Mesenchymal stem cell (in vitro differentiated cells and primary cell): ENCODE results near the gene SOWAHC.
A peak's percentile ranks its signal among the peaks of the same experiment; 100 is the strongest.

ENCODE experiments used
- DNase-seq: peaks from one replicate; pipeline ENCODE4 v3.0.0-alpha.2; 2013
- H2AFZ ChIP-seq: one replicate; pipeline ENCODE4 v1.6.1; 2013; ENCODE audit warnings: low read depth, mild to moderate bottlenecking, control low read depth, inconsistent platforms, low read length, moderate library complexity
- H2AK5ac ChIP-seq: 2 replicates; pipeline ENCODE4 v1.6.1; 2013; ENCODE audit warnings: low read length, moderate library complexity, mild to moderate bottlenecking, inconsistent platforms; ENCODE audit not compliant: severe bottlenecking
- H2BK120ac ChIP-seq: one replicate; pipeline ENCODE4 v1.6.1; 2013; ENCODE audit warnings: low read depth, mild to moderate bottlenecking, inconsistent platforms, low read length, moderate library complexity
- H2BK12ac ChIP-seq, 2 experiments: one replicate each; pipeline ENCODE4 v1.6.1; 2013; ENCODE audit warnings: inconsistent platforms in 2 of 2, low read length in 2 of 2, mild to moderate bottlenecking in 2 of 2, moderate library complexity in 2 of 2, control low read depth in 1 of 2
- H2BK15ac ChIP-seq: one replicate; pipeline ENCODE4 v1.6.1; 2013; ENCODE audit warnings: mild to moderate bottlenecking, low read depth, inconsistent platforms; ENCODE audit not compliant: poor library complexity, severe bottlenecking
- H2BK5ac ChIP-seq: 2 replicates; pipeline ENCODE4 v1.6.1; 2013; ENCODE audit warnings: low read depth, mild to moderate bottlenecking, low read length, control low read depth, inconsistent platforms; ENCODE audit not compliant: poor library complexity, severe bottlenecking
- H3K14ac ChIP-seq, 2 experiments: one replicate each; pipeline ENCODE4 v1.6.1; 2013; ENCODE audit warnings: inconsistent platforms in 2 of 2, low read length in 2 of 2, control low read depth in 1 of 2, mild to moderate bottlenecking in 1 of 2, moderate library complexity in 1 of 2
- H3K18ac ChIP-seq, 2 experiments: one replicate each; pipeline ENCODE4 v1.6.1; 2013; ENCODE audit warnings: inconsistent platforms in 2 of 2, low read length in 2 of 2, control low read depth in 1 of 2, low read depth in 1 of 2, mild to moderate bottlenecking in 1 of 2
- H3K23ac ChIP-seq, 2 experiments: one replicate each; pipeline ENCODE4 v1.6.1; 2013; ENCODE audit warnings: inconsistent platforms in 2 of 2, low read length in 2 of 2, mild to moderate bottlenecking in 2 of 2, moderate library complexity in 2 of 2, control low read depth in 1 of 2
- H3K27ac ChIP-seq: 2 replicates; pipeline ENCODE4 v1.5.1; 2013; ENCODE audit warnings: mild to moderate bottlenecking, moderate library complexity, low read length, control low read depth, inconsistent platforms; ENCODE audit not compliant: poor library complexity, severe bottlenecking
- H3K27me3 ChIP-seq, 2 experiments: 2 replicates each; pipeline versions ENCODE4 v1.6.1 to v1.7.0; 2013; ENCODE audit warnings: low read length in 2 of 2, mild to moderate bottlenecking in 2 of 2, moderate library complexity in 2 of 2, control low read depth in 1 of 2, inconsistent platforms in 1 of 2; ENCODE audit not compliant: control insufficient read depth in 1 of 2, insufficient read depth in 1 of 2
- H3K36me3 ChIP-seq, 2 experiments: 2 replicates each; pipeline versions ENCODE4 v1.6.1 to v1.7.0; 2013; ENCODE audit warnings: low read length in 2 of 2, control low read depth in 1 of 2, inconsistent platforms in 1 of 2, low read depth in 1 of 2, mild to moderate bottlenecking in 1 of 2; ENCODE audit not compliant: insufficient read depth in 2 of 2, control insufficient read depth in 1 of 2
- H3K4ac ChIP-seq, 2 experiments: one replicate each; pipeline ENCODE4 v1.6.1; 2013; ENCODE audit warnings: inconsistent platforms in 2 of 2, low read length in 2 of 2, mild to moderate bottlenecking in 2 of 2, moderate library complexity in 2 of 2, control low read depth in 1 of 2, low read depth in 1 of 2
- H3K4me1 ChIP-seq: 2 replicates; pipeline ENCODE4 v1.6.1; 2013; ENCODE audit warnings: low read depth, low read length, control low read depth; ENCODE audit not compliant: control insufficient read depth, insufficient read depth
- H3K4me2 ChIP-seq: 2 replicates; pipeline ENCODE4 v1.6.1; 2013; ENCODE audit warnings: low read length, mild to moderate bottlenecking, inconsistent platforms; ENCODE audit not compliant: poor library complexity, severe bottlenecking
- H3K4me3 ChIP-seq, 2 experiments: 2 replicates each; pipeline versions ENCODE4 v1.5.1 to v1.7.0; 2013; ENCODE audit warnings: low read length in 2 of 2, mild to moderate bottlenecking in 2 of 2, control low read depth in 1 of 2, low read depth in 1 of 2; ENCODE audit not compliant: insufficient read depth in 1 of 2
- H3K79me1 ChIP-seq: replicated peaks from 2 replicates; pipeline ENCODE4 v1.6.1; 2013; ENCODE audit warnings: mild to moderate bottlenecking, control low read depth, low read length, inconsistent platforms; ENCODE audit not compliant: poor library complexity, severe bottlenecking
- H3K9ac ChIP-seq: 2 replicates; pipeline ENCODE4 v1.7.0; 2013; ENCODE audit warnings: mild to moderate bottlenecking, low read length, moderate library complexity
- H3K9me3 ChIP-seq: 2 replicates; pipeline ENCODE4 v1.7.0; 2013; ENCODE audit warnings: mild to moderate bottlenecking, low read length; ENCODE audit not compliant: control insufficient read depth
- H4K8ac ChIP-seq: one replicate; pipeline ENCODE4 v1.6.1; 2013; ENCODE audit warnings: inconsistent platforms, mild to moderate bottlenecking, low read length, moderate library complexity
- H4K91ac ChIP-seq: one replicate; pipeline ENCODE4 v1.6.1; 2013; ENCODE audit warnings: mild to moderate bottlenecking, low read length, inconsistent platforms
- WGBS: methylation state at CpG from one replicate; pipeline ENCODE4 v1.1.7; 2013; ENCODE audit warnings: mixed read lengths; 5-methylcytosine and 5-hydroxymethylcytosine counted together

SOWAHC gene

DNA sequence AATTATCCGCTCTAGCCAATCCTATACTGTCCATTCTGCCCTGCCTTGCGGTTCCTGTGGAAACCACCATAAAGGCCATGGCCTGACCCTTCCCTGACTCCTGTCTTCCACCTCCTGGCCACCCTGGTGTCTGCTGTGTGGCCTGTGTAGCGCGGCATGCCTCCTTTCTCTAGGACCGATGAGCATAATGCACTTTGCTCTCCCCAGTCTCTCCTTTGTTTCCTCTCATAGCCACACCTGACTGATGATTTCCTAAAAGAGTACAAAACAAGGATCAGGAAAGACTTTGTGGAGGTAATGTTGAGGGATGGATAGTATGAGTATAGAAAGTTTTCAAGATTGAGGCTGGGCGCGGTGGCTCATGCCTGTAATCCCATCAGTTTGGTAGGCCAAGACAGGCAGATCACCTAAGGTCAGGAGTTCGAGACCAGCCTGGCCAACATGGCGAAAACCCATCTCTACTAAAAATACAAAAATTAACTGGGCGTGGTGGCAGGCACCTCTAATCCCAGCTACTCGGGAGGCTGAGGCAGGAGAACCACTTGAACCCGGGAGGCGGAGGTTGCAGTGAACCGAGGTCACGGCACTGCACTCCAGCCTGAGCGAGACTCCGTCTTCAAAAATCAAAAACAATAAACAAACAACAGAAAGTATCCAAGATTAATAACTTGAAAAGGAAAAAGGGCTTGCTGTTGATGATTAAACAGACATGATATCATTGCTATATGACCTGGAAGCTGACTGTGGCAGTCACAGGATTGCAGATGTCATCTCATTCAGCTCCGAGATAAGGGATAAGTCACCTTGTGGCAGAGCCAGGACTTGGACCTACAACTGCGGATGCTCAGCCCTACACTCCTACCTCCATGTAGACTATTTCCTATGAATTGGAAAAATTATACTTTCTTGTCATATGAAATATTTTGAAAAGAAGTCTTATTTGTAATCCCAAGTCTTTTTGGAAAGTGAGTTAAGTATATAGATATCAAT is 16.6 kb downstream of the SOWAHC start:
- H2AK5ac ChIP-seq, result no peak overlapping the region
- WGBS, result 94% methylated on average over 14 of the region's 19 CpGs

DNA sequence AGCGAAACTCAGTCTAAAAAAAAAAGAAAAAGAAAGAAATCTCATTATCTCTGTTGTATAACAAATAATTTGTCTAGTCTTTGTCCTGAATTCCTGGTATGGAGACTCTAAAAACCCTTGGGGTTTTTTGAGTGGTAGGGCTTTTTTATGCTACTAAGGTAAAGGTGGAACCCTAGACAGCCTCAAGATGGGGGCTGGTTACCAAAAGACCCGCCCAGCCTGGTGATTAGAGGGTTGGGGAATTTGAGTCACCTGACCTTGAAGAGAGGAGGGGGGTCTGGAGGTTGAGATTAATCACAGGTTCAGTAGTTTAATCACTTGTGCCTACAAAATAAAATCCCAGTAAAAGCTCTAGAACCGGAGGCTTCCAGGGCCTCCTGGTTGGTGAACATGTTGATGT is 17.6 kb downstream of the SOWAHC start:
- Histone ChIP-seq H3K9me3 (no peaks in the 10 kb centered on the region), H2BK15ac (no peak overlapping the region)
- 94% methylated on average over 2 of the region's 3 CpGs for WGBS

More for the DNA sequence above, 16.6 kb downstream of the SOWAHC start:
- Histone ChIP-seq H3K4ac (no peak overlapping the region), H4K8ac (no peak overlapping the region), H2BK5ac (no peak overlapping the region), H3K27me3 (no peaks in the 10 kb centered on the region), H3K79me1 (no peaks in the 10 kb centered on the region), H3K18ac (no peak overlapping the region), H2BK15ac (no peak overlapping the region), H3K27ac (no peak overlapping the region), H2AFZ (no peak overlapping the region), H3K36me3 (no peaks in the 10 kb centered on the region), H3K4me3 (no peak overlapping the region), H2BK12ac (no peak overlapping the region), H3K23ac (no peak overlapping the region), H2BK120ac (no peak overlapping the region), H3K14ac (peak overlapping the region in 1 of 2 experiments; percentile 75), H3K4me2 (no peak overlapping the region), H3K9me3 (no peaks in the 10 kb centered on the region), H4K91ac (no peak overlapping the region), H3K4me1 (no peaks in the 10 kb centered on the region), H3K9ac (no peak overlapping the region)
- DNase-seq, result no peak

GRCh38 chr2:109632158-109632789 is 18.1 kb downstream of the SOWAHC start:
- no peak for DNase-seq
- 92% methylated on average over 14 of the region's 14 CpGs for WGBS
- H3K4me1 ChIP-seq, result no peaks in the 10 kb centered on the region

More for the DNA sequence above, 17.6 kb downstream of the SOWAHC start:
- H3K27ac ChIP-seq, result no peak overlapping the region
- H3K79me1 ChIP-seq, result no peaks in the 10 kb centered on the region
- no peak overlapping the region for H4K91ac ChIP-seq
- H3K14ac ChIP-seq, result no peak overlapping the region
- no peak overlapping the region for H3K4ac ChIP-seq
- H3K23ac ChIP-seq, result no peak overlapping the region
- H2BK12ac ChIP-seq, result no peak overlapping the region
- H3K36me3 ChIP-seq, result no peaks in the 10 kb centered on the region
- H3K4me3 ChIP-seq, result no peak overlapping the region
- no peak overlapping the region for H2BK120ac ChIP-seq
- H3K4me2 ChIP-seq, result no peak overlapping the region
- H3K4me1 ChIP-seq, result no peaks in the 10 kb centered on the region
- no peak overlapping the region for H3K18ac ChIP-seq
- DNase-seq, result no peak
- no peaks in the 10 kb centered on the region for H3K27me3 ChIP-seq
- no peak overlapping the region for H2AFZ ChIP-seq
- H2AK5ac ChIP-seq, result no peak overlapping the region
- no peak overlapping the region for H4K8ac ChIP-seq
- H3K9ac ChIP-seq, result no peak overlapping the region
- no peak overlapping the region for H2BK5ac ChIP-seq

DNA sequence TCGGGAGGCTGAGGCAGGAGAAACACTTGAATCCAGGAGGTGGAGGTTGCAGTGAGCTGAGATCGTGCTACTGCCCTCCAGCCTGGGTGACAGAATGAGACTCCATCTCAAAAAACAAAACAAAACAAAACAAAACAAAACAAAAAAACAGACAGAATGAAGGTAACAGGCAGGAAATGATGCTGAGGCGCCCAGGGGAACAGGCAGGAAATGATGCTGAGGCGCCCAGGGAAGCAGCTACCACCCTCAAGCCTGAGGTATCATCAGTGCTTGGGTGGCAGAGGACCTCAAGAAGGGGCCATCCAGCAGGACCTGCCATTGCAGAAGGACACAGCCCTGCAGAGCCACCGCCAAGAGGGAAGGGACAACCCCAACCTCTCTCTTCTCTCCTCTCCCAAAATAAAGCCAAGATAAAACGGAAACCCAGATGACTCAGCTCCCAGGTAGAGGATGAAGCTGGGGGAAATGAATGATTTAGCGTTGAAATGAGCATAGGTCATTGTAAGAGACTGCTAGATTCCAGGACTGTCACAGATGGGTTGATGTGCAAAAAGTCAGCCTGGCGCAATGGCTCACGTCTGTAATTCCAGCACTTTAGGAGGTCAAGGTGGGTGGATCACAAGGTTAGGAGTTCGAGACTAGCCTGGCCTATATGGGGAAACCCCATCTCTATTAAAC is 19.3 kb downstream of the SOWAHC start:
- Histone ChIP-seq H3K18ac (no peak overlapping the region), H2BK5ac (no peak overlapping the region), H2BK120ac (no peak overlapping the region), H2AK5ac (no peak overlapping the region), H4K8ac (peak overlapping the region; percentile 49), H2AFZ (no peak overlapping the region), H3K27ac (no peak overlapping the region), H4K91ac (no peak overlapping the region), H2BK15ac (no peak overlapping the region), H3K23ac (no peak overlapping the region), H3K14ac (no peak overlapping the region), H3K27me3 (no peaks in the 10 kb centered on the region), H3K4me1 (no peaks in the 10 kb centered on the region), H3K4me3 (no peak overlapping the region), H3K4ac (no peak overlapping the region), H3K9ac (no peak overlapping the region), H3K36me3 (no peaks in the 10 kb centered on the region), H3K79me1 (no peaks in the 10 kb centered on the region), H2BK12ac (no peak overlapping the region), H3K4me2 (no peak overlapping the region), H3K9me3 (no peaks in the 10 kb centered on the region)
- 89% methylated on average over 9 of the region's 10 CpGs for WGBS
- DNase-seq, result no peak

More at GRCh38 chr2:109632158-109632789, 18.1 kb downstream of the SOWAHC start:
- Histone ChIP-seq H3K23ac (no peak overlapping the region), H2BK5ac (no peak overlapping the region), H2BK15ac (no peak overlapping the region), H3K27me3 (no peaks in the 10 kb centered on the region), H2AFZ (no peak overlapping the region), H3K36me3 (no peaks in the 10 kb centered on the region), H3K9me3 (no peaks in the 10 kb centered on the region), H3K79me1 (no peaks in the 10 kb centered on the region), H3K4ac (no peak overlapping the region), H3K9ac (no peak overlapping the region), H3K4me2 (no peak overlapping the region), H3K27ac (no peak overlapping the region), H2AK5ac (no peak overlapping the region), H4K91ac (no peak overlapping the region), H2BK120ac (no peak overlapping the region), H3K14ac (no peak overlapping the region), H3K4me3 (no peak overlapping the region), H4K8ac (no peak overlapping the region), H2BK12ac (no peak overlapping the region), H3K18ac (no peak overlapping the region)
